Smooth muscle cell (in vitro differentiated cells): ENCODE measurements around the gene MSH3. TPM values are rescaled to one million over a fixed set of nuclear protein-coding genes. Genes with fewer than 3 reads are reported as not detected.

Source experiments
- DNase-seq: peaks from one replicate; lab custom pipeline; 2025; ENCODE audit not compliant: unreplicated experiment; lab: John Stamatoyannopoulos, UW
- H2AFZ ChIP-seq: fragments of 200-600 bp; sonication (generic); 2 replicates; pipeline ENCODE4 v1.6.0; 2016; ENCODE audit warnings: antibody characterized with exemption, low read depth, mild to moderate bottlenecking
- H3F3A ChIP-seq: fragments of 200-600 bp; sonication (generic); 2 replicates; pipeline ENCODE4 v1.6.0; 2017; ENCODE audit warnings: antibody characterized with exemption, low read depth
- H3K27ac ChIP-seq: fragments of 200-600 bp; sonication (generic); 2 replicates; pipeline ENCODE4 v1.5.1; 2016; ENCODE audit warnings: low read depth, mild to moderate bottlenecking
- H3K27me3 ChIP-seq: fragments of 200-600 bp; sonication (generic); 2 replicates; pipeline ENCODE4 v1.6.1; 2016; ENCODE audit warnings: low read depth, mild to moderate bottlenecking
- H3K36me3 ChIP-seq: fragments of 200-600 bp; sonication (generic); 2 replicates; pipeline ENCODE4 v1.5.1; 2016; ENCODE audit warnings: low read depth
- H3K4me1 ChIP-seq: fragments of 200-600 bp; sonication (generic); 2 replicates; pipeline ENCODE4 v1.5.1; 2016; ENCODE audit warnings: low read depth
- H3K4me2 ChIP-seq: fragments of 200-600 bp; sonication (generic); 2 replicates; pipeline ENCODE4 v1.6.0; 2016; ENCODE audit warnings: mild to moderate bottlenecking
- H3K4me3 ChIP-seq: fragments of 200-600 bp; sonication (generic); 2 replicates; pipeline ENCODE4 v1.5.1; 2016; ENCODE audit warnings: mild to moderate bottlenecking
- H3K79me2 ChIP-seq: fragments of 200-600 bp; sonication (generic); 2 replicates; pipeline ENCODE4 v1.6.0; 2016; ENCODE audit warnings: low read depth, mild to moderate bottlenecking
- H3K9ac ChIP-seq: fragments of 200-600 bp; sonication (generic); 2 replicates; pipeline ENCODE4 v1.6.0; 2016; ENCODE audit warnings: low read depth
- H3K9me3 ChIP-seq: fragments of 200-600 bp; sonication (generic); replicated peaks from 2 replicates; pipeline ENCODE4 v1.5.1; 2016; ENCODE audit warnings: low read depth
- H4K20me1 ChIP-seq: fragments of 200-600 bp; sonication (generic); 2 replicates; pipeline ENCODE4 v1.6.0; 2016; ENCODE audit warnings: low read depth
- CTCF ChIP-seq: fragments of 200-600 bp; sonication (generic); IDR thresholded peaks from 2 replicates; pipeline ENCODE4 v1.5.1; 2017; ENCODE audit warnings: borderline replicate concordance, mild to moderate bottlenecking, antibody characterized with exemption; ENCODE audit not compliant: insufficient read depth, poor library complexity, severe bottlenecking
- WGBS: methylation state at CpG from one replicate; pipeline ENCODE4 v1.1.7; 2016; ENCODE audit warnings: low lambda C conversion rate; 5-methylcytosine and 5-hydroxymethylcytosine counted together
- polyA plus RNA-seq: library from polyadenylated mRNA; unstranded; fragments of >200 nt; fragmentation: Nextera tagmentation; extraction: Ambion mirVana; gene quantifications from 2 replicates; pipeline ENCODE4 v1.2.1, GENCODE V29; 2016
- total RNA-seq: library from RNA; depleted of rRNA; stranded (reverse); fragments of >200 nt; gene quantifications from 2 replicates; pipeline ENCODE4 v1.2.3, GENCODE V29; 2014

MSH3 gene
- total and polyA plus RNA-seq, 2 experiments from 2014 or later, result 5.1 to 12.6 TPM

GRCh38 chr5:80623999-80624398 lies 30.5 kb upstream of the MSH3 start:
- no peak for TF ChIP-seq CTCF
- DNase-seq, result no peak
- H2AFZ ChIP-seq, result no peak overlapping the region
- no peaks in the 10 kb centered on the region for H3K79me2 ChIP-seq
- H3K4me3 ChIP-seq, result no peak overlapping the region
- no peaks in the 10 kb centered on the region for H4K20me1 ChIP-seq
- no peak overlapping the region for H3K9ac ChIP-seq
- H3F3A ChIP-seq, result no peaks in the 10 kb centered on the region
- WGBS, result 62% methylated on average over 4 of the region's 4 CpGs
- H3K4me2 ChIP-seq, result no peak overlapping the region
- H3K9me3 ChIP-seq, result no peaks in the 10 kb centered on the region
- no peaks in the 10 kb centered on the region for H3K27me3 ChIP-seq
- H3K27ac ChIP-seq, result no peak overlapping the region
- no peaks in the 10 kb centered on the region for H3K4me1 ChIP-seq
- no peaks in the 10 kb centered on the region for H3K36me3 ChIP-seq

- no peak overlapping the region for H3K27ac ChIP-seq
- no peaks in the 10 kb centered on the region for H3F3A ChIP-seq
- H3K27me3 ChIP-seq, result no peaks in the 10 kb centered on the region
- H2AFZ ChIP-seq, result no peak overlapping the region
- no peaks in the 10 kb centered on the region for H3K9me3 ChIP-seq
- no peaks in the 10 kb centered on the region for H3K79me2 ChIP-seq
- H3K36me3 ChIP-seq, result no peaks in the 10 kb centered on the region
- H4K20me1 ChIP-seq, result no peaks in the 10 kb centered on the region
- H3K9ac ChIP-seq, result no peak overlapping the region
- 93% methylated on average over 5 of the region's 5 CpGs for WGBS
- H3K4me2 ChIP-seq, result no peak overlapping the region
- DNase-seq, result no peak
- no peak for TF ChIP-seq CTCF
- no peak overlapping the region for H3K4me3 ChIP-seq
- H3K4me1 ChIP-seq, result no peaks in the 10 kb centered on the region
Measured at GRCh38 chr5:80625230-80625629, 29.2 kb upstream of the MSH3 start.

- no peaks in the 10 kb centered on the region for H3K9me3 ChIP-seq
- H3K9ac ChIP-seq, result no peak overlapping the region
- no peaks in the 10 kb centered on the region for H3K79me2 ChIP-seq
- H3F3A ChIP-seq, result no peaks in the 10 kb centered on the region
- no peaks in the 10 kb centered on the region for H3K27me3 ChIP-seq
- H3K4me2 ChIP-seq, result no peak overlapping the region
- H3K4me3 ChIP-seq, result no peak overlapping the region
- no peaks in the 10 kb centered on the region for H3K4me1 ChIP-seq
- DNase-seq, result no peak
- no peak for TF ChIP-seq CTCF
- H3K36me3 ChIP-seq, result no peaks in the 10 kb centered on the region
- no peaks in the 10 kb centered on the region for H4K20me1 ChIP-seq
- H2AFZ ChIP-seq, result no peak overlapping the region
- no peak overlapping the region for H3K27ac ChIP-seq
Measured at GRCh38 chr5:80629281-80629680, 25.2 kb upstream of the MSH3 start.
